ENCODE measurements around the gene NUP133.
A peak's percentile ranks its signal among the peaks of the same experiment; 100 is the strongest.

Gene NUP133

GRCh38 chr1:229508823-229509337 lies 739 bp upstream of the NUP133 start:
- TF ChIP-seq CTCF (IDR thresholded peaks at IDR 0.05; ENCODE audit: control insufficient read depth, insufficient read depth, low read depth, low read length, missing control alignments) = no peak
- H3K4me3 ChIP-seq (ENCODE audit: control insufficient read depth, low read depth, low read length) = peak overlapping the region; percentile 66
- no peak for DNase-seq (ENCODE audit: low read depth)

GRCh38 chr1:229507502-229507901 lies 639 bp downstream of the NUP133 start:
- DNase-seq (ENCODE audit: low read depth) = no peak
- H3K4me3 ChIP-seq (ENCODE audit: control insufficient read depth, low read depth, low read length) = peak overlapping the region; percentile 66
- no peak for TF ChIP-seq CTCF (IDR thresholded peaks at IDR 0.05; ENCODE audit: control insufficient read depth, insufficient read depth, low read depth, low read length, missing control alignments)

- no peak for DNase-seq (ENCODE audit: low read depth)
- TF ChIP-seq CTCF (IDR thresholded peaks at IDR 0.05; ENCODE audit: control insufficient read depth, insufficient read depth, low read depth, low read length, missing control alignments) = no peak
- H3K4me3 ChIP-seq (ENCODE audit: control insufficient read depth, low read depth, low read length) = no peak overlapping the region
Measured at GRCh38 chr1:229506633-229507032, 1.5 kb downstream of the NUP133 start.

GRCh38 chr1:229495782-229496181 lies 12.4 kb downstream of the NUP133 start:
- H3K4me3 ChIP-seq (ENCODE audit: control insufficient read depth, low read depth, low read length) = no peak overlapping the region
- no peak for TF ChIP-seq CTCF (IDR thresholded peaks at IDR 0.05; ENCODE audit: control insufficient read depth, insufficient read depth, low read depth, low read length, missing control alignments)
- no peak for DNase-seq (ENCODE audit: low read depth)

- TF ChIP-seq CTCF (IDR thresholded peaks at IDR 0.05; ENCODE audit: control insufficient read depth, insufficient read depth, low read depth, low read length, missing control alignments) = no peak
- no peak for DNase-seq (ENCODE audit: low read depth)
- H3K4me3 ChIP-seq (ENCODE audit: control insufficient read depth, low read depth, low read length) = no peak overlapping the region
Measured at GRCh38 chr1:229487181-229487580, 21.0 kb downstream of the NUP133 start.

- DNase-seq (ENCODE audit: low read depth) = no peak
- TF ChIP-seq CTCF (IDR thresholded peaks at IDR 0.05; ENCODE audit: control insufficient read depth, insufficient read depth, low read depth, low read length, missing control alignments) = no peak
Measured at GRCh38 chr1:229485318-229485717, 22.8 kb downstream of the NUP133 start.

GRCh38 chr1:229482511-229482910 lies 25.6 kb downstream of the NUP133 start:
- no peak for DNase-seq (ENCODE audit: low read depth)
- no peak for TF ChIP-seq CTCF (IDR thresholded peaks at IDR 0.05; ENCODE audit: control insufficient read depth, insufficient read depth, low read depth, low read length, missing control alignments)
- H3K4me3 ChIP-seq (ENCODE audit: control insufficient read depth, low read depth, low read length) = no peak overlapping the region

More at GRCh38 chr1:229485318-229485717, 22.8 kb downstream of the NUP133 start:
- H3K4me3 ChIP-seq (ENCODE audit: control insufficient read depth, low read depth, low read length) = no peak overlapping the region

Measured in AG09309 (cell line).